NCI-H2196 (cell line): ENCODE results near the gene UGT1A8.
"Not testable (repeated sequence)": the region's sequence is repeated elsewhere in the genome, so short reads cannot be mapped to it uniquely, and the experiment has no call there.

Experiments used
- DNase-seq: peaks from one replicate; lab custom pipeline; 2025; ENCODE audit not compliant: unreplicated experiment; lab: John Stamatoyannopoulos, UW

The UGT1A8 gene

DNA sequence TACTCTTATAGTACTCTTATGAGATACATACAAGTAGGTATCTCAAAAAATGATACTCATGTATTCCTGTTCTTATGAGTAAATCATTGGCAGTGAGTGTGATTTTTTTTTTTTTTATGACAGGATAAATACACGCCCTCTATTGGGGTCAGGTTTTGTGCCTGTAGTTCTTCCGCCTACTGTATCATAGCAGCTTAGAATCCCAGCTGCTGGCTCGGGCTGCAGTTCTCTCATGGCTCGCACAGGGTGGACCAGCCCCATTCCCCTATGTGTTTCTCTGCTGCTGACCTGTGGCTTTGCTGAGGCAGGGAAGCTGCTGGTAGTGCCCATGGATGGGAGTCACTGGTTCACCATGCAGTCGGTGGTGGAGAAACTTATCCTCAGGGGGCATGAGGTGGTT lies at the start of gene UGT1A8:
Gene UGT1A8, plus strand, starts transcription at position 158 of the 400 bp plus-strand sequence. Its CDS starts 75 bp downstream, at position 233.
- not testable (repeated sequence) for DNase-seq

DNA sequence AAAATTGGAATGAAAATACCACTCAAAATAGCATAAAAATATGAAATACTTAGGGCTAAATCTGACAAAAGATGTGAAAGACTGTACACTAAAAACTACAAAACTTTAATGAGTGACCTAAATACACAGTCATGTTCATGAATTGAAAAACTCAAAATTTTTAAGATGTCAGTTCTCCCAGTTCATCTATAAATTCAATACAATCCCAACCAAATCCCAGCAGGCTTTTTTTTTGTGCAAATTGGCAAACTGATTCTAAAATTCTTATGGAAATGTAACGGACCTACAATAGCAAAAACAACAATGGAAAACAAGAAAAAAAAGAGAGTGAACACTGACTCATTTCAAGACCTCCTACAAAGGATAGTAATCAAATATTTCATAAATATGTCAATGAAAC lies 46.4 kb upstream of the UGT1A8 start:
- no peak for DNase-seq

DNA sequence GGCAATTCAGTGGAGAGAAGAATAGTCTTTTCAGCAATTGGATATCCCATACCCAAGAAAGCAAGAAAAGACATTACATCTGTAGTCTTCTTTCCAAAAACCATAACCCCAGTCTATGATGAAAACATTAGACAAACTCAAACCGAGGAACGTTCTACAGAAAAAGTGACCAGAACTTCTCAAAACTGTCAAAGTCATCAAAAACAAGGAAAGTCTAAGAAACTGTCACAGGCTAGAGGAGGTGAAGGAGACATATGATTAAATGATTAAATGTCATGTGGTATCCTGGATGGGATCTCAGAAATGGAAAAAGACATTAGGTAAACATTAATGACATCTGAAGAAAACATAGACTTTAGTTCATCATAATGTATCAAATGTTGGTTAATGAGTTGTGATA lies 46.0 kb upstream of the UGT1A8 start:
- no peak for DNase-seq

DNA sequence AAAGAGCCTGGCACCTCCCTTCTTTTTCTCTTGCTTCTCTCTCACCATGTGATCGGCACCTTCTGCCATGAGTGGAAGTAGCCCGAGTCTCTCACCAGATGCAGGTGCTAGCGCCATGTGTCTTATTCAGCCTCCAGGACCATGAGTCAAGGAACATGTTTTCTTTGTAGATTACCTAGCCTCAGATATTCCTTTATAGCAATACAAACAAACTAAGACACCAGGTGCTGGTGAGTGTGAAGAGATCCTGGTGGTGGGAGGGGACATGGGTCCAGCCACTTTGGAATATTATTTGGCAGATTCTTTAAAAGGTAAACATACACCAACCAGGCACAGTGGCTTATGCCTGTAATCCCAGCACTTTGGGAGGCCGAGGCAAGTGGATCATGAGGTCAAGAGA lies 45.0 kb upstream of the UGT1A8 start:
- DNase-seq, result peak; percentile 21

DNA sequence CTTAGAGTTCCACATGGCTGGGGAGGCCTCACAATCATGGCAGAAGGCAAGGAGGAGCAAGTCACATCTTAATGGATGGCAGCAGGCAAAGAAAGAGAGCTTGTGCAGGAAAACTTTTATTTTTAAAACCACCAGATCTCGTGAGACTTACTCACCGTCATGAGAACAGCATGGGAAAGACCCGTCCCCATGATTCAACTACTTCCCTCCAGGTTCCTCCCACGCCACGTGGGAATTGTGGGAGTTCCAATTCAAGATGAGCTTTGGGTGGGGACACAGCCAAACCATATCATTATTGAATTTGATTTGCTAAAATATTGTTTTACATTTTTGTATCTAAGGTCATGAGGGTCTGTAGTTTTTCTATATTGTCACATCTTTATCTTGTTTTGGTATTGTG lies 40.1 kb upstream of the UGT1A8 start:
- DNase-seq, result not testable (repeated sequence)

DNA sequence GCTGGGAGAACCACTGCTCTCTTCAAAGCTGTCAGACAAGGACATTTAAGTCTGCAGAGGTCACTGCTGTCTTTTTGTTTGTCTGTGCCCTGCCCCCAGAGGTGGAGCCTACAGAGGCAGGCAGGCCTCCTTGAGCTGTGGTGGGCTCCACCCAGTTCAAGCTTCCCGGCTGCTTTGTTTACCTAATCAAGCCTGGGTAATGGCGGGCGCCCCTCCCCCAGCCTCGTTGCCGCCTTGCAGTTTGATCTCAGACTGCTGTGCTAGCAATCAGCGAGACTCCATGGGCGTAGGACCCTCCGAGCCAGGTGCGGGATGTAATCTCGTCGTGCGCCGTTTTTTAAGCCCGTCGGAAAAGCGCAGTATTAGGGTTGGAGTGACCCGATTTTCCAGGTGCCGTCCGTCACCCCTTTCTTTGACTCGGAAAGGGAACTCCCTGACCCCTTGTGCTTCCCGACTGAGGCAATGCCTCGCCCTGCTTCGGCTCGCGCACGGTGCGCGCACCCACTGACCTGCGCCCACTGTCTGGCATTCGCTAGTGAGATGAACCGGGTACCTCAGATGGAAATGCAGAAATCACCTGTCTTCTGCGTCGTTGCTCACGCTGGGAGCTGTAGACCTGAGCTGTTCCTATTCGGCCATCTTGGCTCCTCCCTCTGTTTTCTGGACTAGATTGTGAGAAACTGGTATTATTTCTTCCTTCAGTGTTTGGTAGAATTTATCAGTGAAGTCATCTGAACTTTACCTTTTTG lies 34.0 kb upstream of the UGT1A8 start:
- not testable (repeated sequence) for DNase-seq

DNA sequence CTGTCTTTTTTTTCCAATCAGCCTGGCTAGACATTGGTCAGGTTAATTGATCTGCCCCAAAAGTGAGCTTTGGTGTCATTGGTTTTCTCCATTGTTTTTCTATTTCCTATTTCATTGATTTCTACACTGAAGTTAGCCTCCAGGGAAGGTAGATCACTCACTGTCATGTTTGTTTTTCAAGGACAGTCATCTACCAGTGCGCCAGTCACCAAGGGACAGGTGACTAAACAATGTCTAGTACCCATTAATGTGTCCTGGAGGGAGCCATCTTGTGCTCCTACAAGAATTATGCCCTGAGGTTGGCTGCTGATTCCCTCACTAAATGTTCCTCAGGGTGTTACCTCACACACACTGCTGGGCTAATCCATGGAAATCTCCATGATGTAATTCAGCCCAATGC lies 33.2 kb upstream of the UGT1A8 start:
- no peak for DNase-seq

DNA sequence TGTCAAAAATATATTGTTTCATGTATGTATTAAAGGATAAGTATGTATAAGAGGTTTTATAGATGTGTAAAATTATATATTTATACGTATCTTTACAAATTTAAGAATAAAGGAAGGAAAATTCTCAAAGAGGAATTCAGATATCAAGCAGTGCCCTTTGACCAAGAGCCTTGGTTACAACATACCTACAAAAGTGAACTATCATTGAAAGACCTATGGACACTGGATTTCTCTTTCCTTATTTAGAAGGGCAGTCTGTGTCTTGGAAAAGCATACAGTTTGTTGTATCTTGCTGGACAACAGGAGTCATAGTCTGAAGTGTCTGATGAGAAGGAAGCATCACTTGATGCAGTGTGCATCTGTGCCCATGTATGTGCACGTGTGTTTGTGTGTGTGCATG lies 29.0 kb upstream of the UGT1A8 start:
- no peak for DNase-seq

DNA sequence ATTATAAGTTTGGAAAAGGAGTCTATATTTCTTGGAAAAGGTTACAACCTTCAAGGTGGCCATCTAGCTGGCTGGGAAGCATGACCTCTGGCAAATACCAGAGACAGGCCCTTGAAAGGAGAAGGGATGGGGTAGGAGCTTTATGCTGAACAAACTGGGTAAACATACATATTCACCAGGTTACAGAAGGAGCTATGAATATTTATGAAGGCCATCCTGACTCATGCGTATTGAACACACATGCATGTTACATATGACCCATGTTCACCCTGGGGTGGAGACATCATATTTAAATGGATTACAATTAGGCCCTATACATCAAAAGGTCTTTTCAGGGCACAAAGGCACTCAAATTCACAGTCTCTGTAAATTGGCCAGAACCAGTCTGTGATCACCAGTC lies 24.7 kb upstream of the UGT1A8 start:
- not testable (repeated sequence) for DNase-seq

DNA sequence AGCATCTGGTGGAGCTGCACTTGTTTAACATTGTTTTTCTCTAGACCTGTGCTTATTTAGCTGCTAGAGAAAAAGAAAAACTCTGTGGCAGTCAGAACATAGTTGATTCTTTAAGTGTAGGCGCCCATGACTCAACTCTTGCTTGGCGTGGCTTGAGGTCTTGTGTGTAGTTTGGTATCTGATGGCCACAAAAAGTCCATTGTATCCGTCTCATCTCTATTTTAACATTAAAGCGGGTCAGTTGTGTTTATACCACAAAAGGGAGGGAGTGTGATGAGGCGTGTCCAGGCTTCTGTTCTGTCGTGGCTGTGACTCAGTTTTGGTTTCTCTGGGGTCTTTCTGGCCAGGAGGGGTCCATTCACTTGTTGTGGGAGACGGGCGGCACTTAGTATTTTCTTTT lies 24.2 kb upstream of the UGT1A8 start:
- no peak for DNase-seq

DNA sequence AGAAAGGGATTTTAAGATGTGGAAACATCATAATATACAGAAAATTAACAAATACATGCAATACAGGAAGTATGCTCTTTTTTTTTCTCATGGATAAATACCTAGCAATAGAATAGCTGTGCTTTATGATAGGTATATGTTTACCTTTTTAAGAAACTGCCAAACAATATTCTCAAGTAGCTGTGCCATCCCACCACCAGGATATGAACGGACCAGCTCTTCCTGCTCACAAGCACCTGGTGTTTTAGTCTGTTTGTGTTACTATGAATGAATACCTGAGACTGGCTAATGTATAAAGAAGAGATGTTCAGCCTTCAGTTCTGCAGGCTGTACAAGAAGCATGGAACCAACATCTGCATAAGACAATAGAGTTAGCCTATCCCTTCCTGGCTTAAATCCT lies 19.9 kb upstream of the UGT1A8 start:
- DNase-seq, result peak; percentile 8

DNA sequence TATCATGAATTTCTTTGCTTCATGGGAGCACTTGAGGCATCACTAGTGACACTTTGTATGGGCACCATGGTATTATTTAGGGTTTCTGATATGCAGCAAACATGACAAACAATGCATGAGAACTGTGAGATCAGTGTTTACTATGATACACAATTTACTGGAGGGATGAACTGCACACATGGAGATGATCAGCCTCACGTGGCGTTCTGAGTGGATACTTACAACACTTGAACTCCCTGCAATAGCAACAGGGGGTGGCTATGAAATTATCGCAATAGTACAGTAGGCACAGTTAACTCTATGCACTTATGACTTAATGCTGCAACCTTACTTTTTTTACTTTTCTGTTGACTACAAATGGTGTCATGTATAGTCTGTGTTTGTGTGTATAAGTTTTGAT lies 18.5 kb upstream of the UGT1A8 start:
- DNase-seq, result no peak

DNA sequence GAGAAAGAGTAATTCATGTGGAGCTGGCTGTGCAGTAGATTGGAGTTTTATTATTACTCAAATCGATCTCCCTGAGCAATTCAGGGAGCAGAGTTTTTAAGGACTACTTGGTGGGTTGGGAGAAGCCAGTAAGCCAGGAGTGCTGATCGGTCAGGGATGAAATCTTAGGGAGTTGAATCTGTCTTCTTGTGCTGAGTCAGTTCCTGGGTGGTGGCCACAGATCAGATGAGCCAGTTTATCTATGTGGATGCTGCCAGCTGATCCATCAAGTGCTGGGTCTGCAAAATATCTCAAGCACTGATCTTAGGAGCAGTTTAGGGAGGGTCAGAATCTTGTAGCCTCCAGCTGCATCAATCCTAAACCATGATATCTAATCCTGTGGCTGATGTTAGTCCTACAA lies 17.0 kb upstream of the UGT1A8 start:
- DNase-seq, result no peak

DNA sequence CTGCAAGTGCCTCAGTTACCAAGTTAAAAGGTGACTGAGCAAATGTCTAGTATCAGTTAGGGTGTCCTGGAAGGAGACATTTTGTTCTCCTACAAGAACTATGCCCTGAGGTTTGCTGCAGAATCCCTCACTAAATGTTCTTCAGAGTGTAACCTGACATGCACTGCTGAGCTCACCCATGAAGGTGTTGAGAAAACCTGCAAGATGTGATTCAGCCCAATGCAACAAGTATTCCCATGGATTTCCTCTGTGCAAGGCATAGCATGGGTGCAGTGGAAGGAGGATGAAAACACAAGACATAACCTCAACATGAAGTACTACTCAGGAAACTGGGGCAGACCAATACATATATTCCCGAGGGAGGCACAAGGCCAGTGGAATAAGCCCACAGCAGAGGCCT lies 15.4 kb upstream of the UGT1A8 start:
- no peak for DNase-seq

DNA sequence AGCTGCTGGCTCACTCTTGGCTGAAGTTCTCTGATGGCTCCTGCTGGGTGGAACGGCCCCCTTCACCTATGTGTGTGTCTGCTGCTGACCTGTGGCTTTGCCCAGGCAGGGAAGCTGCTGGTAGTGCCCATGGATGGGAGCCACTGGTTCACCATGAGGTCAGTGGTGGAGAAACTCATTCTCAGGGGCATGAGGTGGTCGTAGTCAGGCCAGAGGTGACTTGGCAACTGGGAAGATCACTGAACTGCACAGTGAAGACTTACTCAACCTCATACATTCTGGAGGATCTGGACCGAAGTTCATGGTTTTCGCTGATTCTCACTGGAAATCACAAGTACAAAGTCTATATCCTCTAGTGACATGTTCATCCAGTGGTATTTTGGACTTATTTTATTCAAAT lies 13.9 kb upstream of the UGT1A8 start:
- DNase-seq, result no peak

DNA sequence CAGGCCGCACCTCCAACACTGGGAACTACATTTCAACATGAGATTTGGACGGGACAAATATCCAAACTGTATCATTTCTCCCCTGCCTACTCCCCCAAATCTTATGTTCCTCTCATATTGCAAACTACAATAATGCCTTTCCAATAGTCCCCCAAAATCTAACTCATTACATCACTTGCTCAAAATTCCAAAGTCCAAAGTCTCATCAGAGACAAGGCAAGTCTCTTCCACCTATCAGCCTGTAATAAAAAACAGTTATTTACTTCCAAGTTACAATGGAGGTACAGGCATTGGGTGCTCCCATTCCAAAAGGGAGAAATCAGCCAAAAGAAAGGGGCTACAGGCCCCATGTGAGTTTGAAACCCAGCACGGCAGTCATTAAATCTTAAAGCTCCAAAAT lies 12.6 kb upstream of the UGT1A8 start:
- DNase-seq, result no peak

DNA sequence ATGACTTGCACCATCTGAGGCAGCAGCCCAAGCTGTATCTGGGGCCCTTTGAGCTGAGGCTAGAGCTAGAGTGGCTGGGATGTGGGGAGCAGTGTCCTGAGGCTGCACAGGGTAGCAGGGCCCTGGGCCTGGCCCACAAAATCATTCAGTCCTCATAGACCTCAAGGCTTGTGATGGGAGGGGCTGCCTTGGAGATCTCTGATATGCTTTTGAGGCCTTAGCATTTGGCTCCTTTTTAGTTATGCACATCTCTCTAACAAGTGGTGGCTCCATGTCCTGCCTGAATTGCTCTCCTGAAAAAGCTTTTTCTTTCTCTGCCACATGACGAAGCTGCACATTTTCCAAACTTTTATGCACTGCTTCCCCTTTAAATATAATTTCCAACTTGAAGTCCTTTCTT lies 11.8 kb upstream of the UGT1A8 start:
- no peak for DNase-seq

DNA sequence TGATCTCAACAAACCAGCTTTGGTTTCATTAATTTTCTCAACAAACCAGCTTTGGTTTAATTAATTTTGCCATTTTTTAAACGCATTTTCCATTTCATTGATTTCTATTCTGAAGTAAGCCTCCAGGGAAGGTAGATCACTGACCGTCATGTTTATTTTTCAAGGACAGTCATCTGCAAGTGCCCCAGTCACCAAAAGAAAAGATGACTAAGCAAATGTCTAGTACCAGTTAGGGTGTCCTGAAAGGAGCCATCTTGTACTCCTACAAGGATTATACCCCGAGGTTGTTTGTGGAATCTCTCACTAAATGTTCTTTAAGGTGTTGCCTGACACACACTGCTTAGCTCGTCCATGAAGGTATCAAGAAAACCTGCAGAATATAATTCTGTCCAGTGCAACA lies 6.1 kb upstream of the UGT1A8 start:
- DNase-seq, result no peak

DNA sequence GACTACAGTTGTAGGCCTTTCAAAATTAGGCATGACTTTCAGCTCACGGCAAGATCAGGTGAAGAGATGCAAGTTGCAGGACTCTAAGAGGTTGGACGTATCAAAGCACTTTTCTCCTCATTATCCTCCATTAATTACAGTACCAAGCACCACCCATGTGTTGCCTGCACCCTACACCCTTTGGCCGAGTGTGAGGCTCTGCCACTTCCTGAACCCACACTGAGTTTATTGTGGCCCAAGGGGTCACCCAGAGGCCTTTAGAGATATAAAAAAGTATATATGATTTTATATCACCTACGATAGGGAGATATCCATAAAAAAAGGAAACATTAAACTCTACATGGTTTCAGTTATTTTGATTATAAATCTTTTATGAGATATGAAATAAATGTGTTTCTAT lies 2.8 kb downstream of the UGT1A8 start:
- no peak for DNase-seq

DNA sequence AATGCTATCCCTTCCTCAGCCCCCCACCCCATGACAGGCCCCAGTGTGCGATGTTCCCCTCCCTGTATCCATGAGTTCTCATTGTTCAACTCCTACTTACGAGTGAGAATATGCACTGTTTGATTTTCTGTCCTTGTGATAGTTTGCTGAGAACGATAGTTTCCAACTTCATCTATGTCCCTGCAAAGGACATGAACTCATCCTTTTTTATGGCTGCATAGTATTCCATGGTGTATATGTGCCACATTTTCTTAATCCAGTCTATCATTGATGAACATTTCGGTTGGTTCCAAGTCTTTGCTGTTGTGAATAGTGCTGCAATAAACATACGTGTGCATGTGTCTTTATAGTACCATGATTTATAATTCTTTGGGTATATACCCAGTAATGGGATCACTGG lies 4.4 kb downstream of the UGT1A8 start:
- DNase-seq, result not testable (repeated sequence)

DNA sequence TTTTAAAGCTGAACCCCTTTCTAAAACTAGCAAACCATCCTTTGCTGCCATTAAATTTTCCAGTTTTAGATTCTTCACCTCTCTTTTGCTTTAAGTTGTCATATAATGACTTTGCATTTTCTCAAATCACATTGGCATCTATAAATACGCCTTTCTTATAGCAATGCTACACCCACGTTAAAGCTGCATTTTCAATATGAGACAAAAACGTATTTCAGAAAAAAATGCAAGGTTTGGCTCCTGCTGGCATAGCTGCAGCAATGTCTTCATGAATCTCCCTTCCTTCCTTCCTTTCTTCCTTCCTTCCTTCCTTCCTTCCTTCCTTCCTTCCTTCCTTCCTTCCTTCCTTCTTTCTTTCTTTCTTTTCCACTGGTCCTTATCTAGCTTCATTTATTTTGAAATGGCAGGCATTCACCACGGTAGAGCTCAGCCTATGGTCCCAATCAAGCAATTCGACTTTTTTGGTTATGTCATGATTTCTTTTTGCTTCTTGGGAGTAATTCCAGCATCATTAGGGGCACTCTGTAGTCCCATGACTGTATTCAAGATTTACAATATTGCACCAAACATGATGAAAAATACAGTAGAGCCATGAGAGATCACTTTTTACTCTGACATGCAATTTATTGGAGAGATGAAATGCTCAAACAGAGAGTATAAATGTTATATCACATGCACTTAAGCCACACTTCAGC lies 10.0 kb downstream of the UGT1A8 start:
- DNase-seq, result no peak

DNA sequence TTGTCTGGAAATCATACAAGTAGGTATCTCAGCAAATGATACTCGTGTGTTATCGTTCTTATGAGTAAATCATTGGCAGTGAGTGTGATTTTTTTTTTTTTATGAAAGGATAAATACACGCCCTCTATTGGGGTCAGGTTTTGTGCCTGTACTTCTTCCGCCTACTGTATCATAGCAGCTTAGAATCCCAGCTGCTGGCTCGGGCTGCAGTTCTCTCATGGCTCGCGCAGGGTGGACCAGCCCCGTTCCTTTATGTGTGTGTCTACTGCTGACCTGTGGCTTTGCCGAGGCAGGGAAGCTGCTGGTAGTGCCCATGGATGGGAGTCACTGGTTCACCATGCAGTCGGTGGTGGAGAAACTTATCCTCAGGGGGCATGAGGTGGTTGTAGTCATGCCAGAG lies 18.9 kb downstream of the UGT1A8 start, which contains the start of gene UGT1A10:
Gene UGT1A10, plus strand, starts transcription at position 143 of the 400 bp plus-strand sequence. Its CDS starts 75 bp downstream, at position 218.
- not testable (repeated sequence) for DNase-seq

DNA sequence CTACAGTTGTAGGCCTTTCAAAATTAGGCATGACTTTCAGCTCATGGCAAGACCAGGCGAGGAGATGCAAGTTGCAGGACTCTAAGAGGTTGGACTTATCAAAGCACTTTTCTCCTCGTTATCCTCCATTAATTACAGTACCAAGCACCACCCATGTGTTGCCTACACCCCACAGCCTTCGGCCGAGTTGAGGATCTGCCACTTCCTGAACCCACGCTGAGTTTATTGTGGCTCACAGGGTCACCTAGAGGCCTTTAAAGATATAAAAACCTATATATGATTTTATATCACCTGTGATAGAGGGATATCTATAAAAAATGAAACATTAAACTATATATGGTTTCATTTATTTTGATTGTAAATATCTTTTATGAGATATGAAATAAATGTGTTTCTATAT lies 21.4 kb downstream of the UGT1A8 start:
- no peak for DNase-seq
